Heart left ventricle (tissue), 13 donors: Measurements from ENCODE around the gene UBR3.

Experiments
- CTCF ChIP-seq, 12 donors: fragments of 200-600 bp; sonication (generic) in 4 of 12; IDR thresholded peaks; one replicate each; pipeline versions ENCODE4 v1.5.0 to v1.8.0; 2018 to 2022; ENCODE audit warnings: antibody characterized with exemption in 12 of 12, mild to moderate bottlenecking in 5 of 12
- POLR2A ChIP-seq, 2 donors: fragments of 450-650 bp; IDR thresholded peaks; one replicate each; pipeline ENCODE4 v1.6.1; 2017; ENCODE audit warnings: antibody characterized with exemption in 2 of 2, mild to moderate bottlenecking in 2 of 2, moderate library complexity in 2 of 2
- donor health status: ischemic (EF 13 %, LVEDD 7.1; RV severe dilation, severe dysfunction).
- donor health status: DM: no; HTN: yes; CAD: no.
- donor health status: DM: no; HTN: no; CAD: no.
- donor health status: ischemic (EF 25% LVEDD 6.9; RV normal size, moderate dysfunction).
- donor health status: ischemic (EF 25% LVEDD 5.7; RV mildly dilated, moderate dysfunction).
- donor health status: ischemic (EF 35%, LVEDD 5.7; RV mildly dilated, moderate dysfunction).
- donor health status: nonischemic (EF 11% LVEDD 7.7; RV severe dilation, severe dysfunction).
- donor health status: DM: yes; HTN: yes; CAD: no.
- donor health status: PGD.
- donor health status: ischemic (EF 29% LVEDD 5.4; RV normal size, mild dysfunction).
- donor health status: nonischemic (EF 23%, LVEDD 6.1; RV moderate dilation, normal function).

DNA sequence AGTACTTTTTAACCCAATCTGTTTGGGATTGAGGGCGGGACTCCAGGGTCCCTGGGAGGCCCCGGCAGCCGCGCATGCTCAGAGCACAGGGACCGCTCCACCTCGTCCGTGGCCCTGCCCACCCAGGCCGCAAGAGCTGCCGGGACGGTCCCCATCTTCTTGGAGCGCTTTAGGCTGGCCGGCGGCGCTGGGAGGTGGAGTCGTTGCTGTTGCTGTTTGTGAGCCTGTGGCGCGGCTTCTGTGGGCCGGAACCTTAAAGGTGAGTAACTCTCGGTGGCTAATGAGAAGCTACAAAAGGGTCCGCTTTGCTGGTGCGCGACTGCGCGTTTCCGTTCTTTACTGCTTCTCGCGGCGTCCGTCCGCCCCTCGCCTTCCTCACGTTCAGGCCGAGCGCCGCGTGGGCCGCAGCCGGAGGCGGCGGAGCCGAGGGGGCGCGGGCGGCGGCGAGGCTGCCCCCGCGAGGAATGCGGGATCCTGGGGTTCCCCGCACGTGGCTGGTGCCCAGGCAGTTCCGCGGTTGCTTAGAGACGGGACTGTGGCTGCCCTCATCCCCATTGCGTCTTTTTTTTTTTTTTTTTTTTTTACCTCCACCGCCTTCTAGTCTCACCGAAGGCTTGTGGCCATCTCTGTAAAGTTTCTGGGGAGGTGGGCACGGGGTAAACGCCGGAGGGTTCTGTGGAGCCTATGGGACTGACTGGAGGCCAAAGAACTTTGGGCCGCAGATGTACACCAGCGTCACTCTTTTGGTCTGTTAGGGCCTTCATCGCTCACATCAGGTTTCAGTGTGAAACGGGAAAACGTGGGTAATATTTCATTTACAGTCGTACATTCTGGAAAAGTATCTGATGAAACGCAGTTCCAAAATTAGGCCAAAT is 28.3 kb upstream of the UBR3 start, which contains the start of gene SSB:
- peak in 1 of 12 donors; percentile 17 for TF ChIP-seq CTCF (IDR thresholded peaks at IDR 0.05)
- peak in 1 of 2 donors; percentile 76 for TF ChIP-seq POLR2A (IDR thresholded peaks at IDR 0.05)
